ENCODE measurements around the gene CACNA1C. TPM values are rescaled to one million over a fixed set of nuclear protein-coding genes. Genes with fewer than 3 reads are reported as not detected.

CACNA1C gene
- total RNA-seq, 4 donors from 2014 or later: 3.8 to 13.6 (median 5.7) TPM

- TF ChIP-seq CTCF (IDR thresholded peaks at IDR 0.05): no peak
- DNase-seq (ENCODE audit: low spot score): no peak
- no peak for ATAC-seq (ENCODE audit: low FRiP score)
Observed at GRCh38 chr12:2234646-2235350, 182.0 kb downstream of the CACNA1C start.

GRCh38 chr12:2236506-2237294, 183.9 kb downstream of the CACNA1C start:
- no peak for TF ChIP-seq CTCF (IDR thresholded peaks at IDR 0.05)
- no peak for DNase-seq (ENCODE audit: low spot score)
- no peak for ATAC-seq (ENCODE audit: low FRiP score)

GRCh38 chr12:2238111-2238510, 185.3 kb downstream of the CACNA1C start:
- TF ChIP-seq CTCF (IDR thresholded peaks at IDR 0.05): no peak
- DNase-seq (ENCODE audit: low spot score) (no peak), ATAC-seq (ENCODE audit: low FRiP score) (no peak)

GRCh38 chr12:2239381-2239871, 186.6 kb downstream of the CACNA1C start:
- DNase-seq (ENCODE audit: low spot score) (no peak), ATAC-seq (ENCODE audit: low FRiP score) (no peak)
- no peak for TF ChIP-seq CTCF (IDR thresholded peaks at IDR 0.05)

GRCh38 chr12:2240390-2240789, 187.6 kb downstream of the CACNA1C start:
- ATAC-seq (ENCODE audit: low FRiP score) (no peak), DNase-seq (ENCODE audit: low spot score) (no peak)
- TF ChIP-seq CTCF (IDR thresholded peaks at IDR 0.05): no peak

- ATAC-seq (ENCODE audit: low FRiP score) (no peak), DNase-seq (ENCODE audit: low spot score) (no peak)
- no peak for TF ChIP-seq CTCF (IDR thresholded peaks at IDR 0.05)
Observed at GRCh38 chr12:2240984-2241383, 188.2 kb downstream of the CACNA1C start.
